HCT116 (cell line): ENCODE results near the gene CMIP. TPM values are rescaled to one million over a fixed set of nuclear protein-coding genes. Genes with fewer than 3 reads are reported as not detected.

Source experiments
- ATAC-seq: fragments of 200-7000 bp; cut with Tn5 transposase; 2 replicates; pipeline ENCODE4 v1.9.1; 2020; ENCODE audit warnings: mild to moderate bottlenecking, moderate library complexity
- BruUV-seq: library from RNA; stranded (reverse); fragments of 400-500 nt; replicated peaks from 2 replicates; lab custom pipeline; 2021; lab: Mats Ljungman, UMichigan
- CTCF ChIA-PET: fragments of 300-600 bp; sonication (Branson Sonifier 250); formaldehyde crosslinking; loops from one replicate; lab custom pipeline; 2021; ENCODE audit warnings: antibody characterized with exemption; lab: Charles Lee
- POLR2A ChIA-PET: fragments of 300-600, 350-600 bp; sonication (Branson Sonifier 250); formaldehyde crosslinking; loops from one replicate; lab custom pipeline; 2021; ENCODE audit warnings: antibody characterized with exemption; lab: Charles Lee
- RAD21 ChIA-PET, 2 experiments: fragments of 300-600 bp; sonication (Branson Sonifier 250); formaldehyde crosslinking; loops; one replicate each; lab custom pipeline; 2023; ENCODE audit warnings: low total read pairs in 2 of 2; ENCODE audit not compliant: uncharacterized antibody in 2 of 2, unreplicated experiment in 2 of 2, low non-redundant PET in 1 of 2; lab: Charles Lee
- DNase-seq: peaks from one replicate; pipeline ENCODE4 v3.0.0-alpha.2; 2010; ENCODE audit warnings: low read depth, low spot score
- H2AFZ ChIP-seq: fragments of 200-600 bp; shearing (Covaris generic), sonication (generic); 2 replicates; pipeline ENCODE4 v1.6.1; 2017; ENCODE audit warnings: low read depth, mixed run types, mixed read lengths, antibody characterized with exemption, low read length; ENCODE audit not compliant: poor library complexity, severe bottlenecking
- H3K27ac ChIP-seq: 2 replicates; pipeline ENCODE4 v1.5.1; 2012; ENCODE audit warnings: low read depth, low read length
- H3K27me3 ChIP-seq: fragments of 200-600 bp; sonication (generic); 2 replicates; pipeline ENCODE4 v1.6.1; 2016; ENCODE audit warnings: mixed run types, low read length, mixed read lengths; ENCODE audit not compliant: insufficient read depth
- H3K36me3 ChIP-seq, 2 experiments: fragments of 200-500 bp in 1 of 2; fragments of 200-600 bp in 1 of 2; sonication (Bioruptor generic) in 1 of 2; sonication (generic) in 1 of 2; 2 replicates each; pipeline versions ENCODE4 v1.5.1 to v1.6.1; 2014 to 2016; ENCODE audit warnings: low read length in 2 of 2, inconsistent platforms in 1 of 2, mixed read lengths in 1 of 2, mixed run types in 1 of 2; ENCODE audit not compliant: insufficient read depth in 2 of 2, control insufficient read depth in 1 of 2
- H3K4me1 ChIP-seq, 2 experiments: fragments of 200-600 bp in 1 of 2; sonication (generic) in 1 of 2; 2 replicates each; pipeline versions ENCODE4 v1.5.1 to v1.6.1; 2012 to 2017; ENCODE audit warnings: low read length in 2 of 2, inconsistent platforms in 1 of 2, mild to moderate bottlenecking in 1 of 2, mixed read lengths in 1 of 2, mixed run types in 1 of 2, moderate library complexity in 1 of 2; ENCODE audit not compliant: insufficient read depth in 2 of 2, control insufficient read depth in 1 of 2
- H3K4me2 ChIP-seq: fragments of 200-600 bp; sonication (generic); 2 replicates; pipeline ENCODE4 v1.6.1; 2017; ENCODE audit warnings: mixed run types, low read length, mixed read lengths
- H3K4me3 ChIP-seq, 2 experiments: fragments of 200-600 bp in 1 of 2; sonication (generic) in 1 of 2; replicated peaks in 1 of 2; 2 replicates each; pipeline ENCODE4 v1.5.1; 2011 to 2016; ENCODE audit warnings: low read length in 2 of 2, control low read depth in 1 of 2, low read depth in 1 of 2, mild to moderate bottlenecking in 1 of 2, mixed read lengths in 1 of 2, mixed run types in 1 of 2
- H3K79me2 ChIP-seq: fragments of 200-600 bp; sonication (generic); 2 replicates; pipeline ENCODE4 v1.6.1; 2017; ENCODE audit warnings: mild to moderate bottlenecking, mixed run types, low read length, moderate library complexity, mixed read lengths; ENCODE audit not compliant: insufficient read depth
- H3K9ac ChIP-seq: fragments of 200-600 bp; sonication (generic); 2 replicates; pipeline ENCODE4 v1.6.1; 2016; ENCODE audit warnings: low read length, mixed read lengths
- H3K9me2 ChIP-seq: fragments of 200-600 bp; sonication (generic), shearing (Covaris generic); 2 replicates; pipeline ENCODE4 v1.6.1; 2017; ENCODE audit warnings: mixed run types, mild to moderate bottlenecking, moderate library complexity; ENCODE audit not compliant: insufficient read depth
- H3K9me3 ChIP-seq, 2 experiments: fragments of 200-500 bp in 1 of 2; fragments of 200-600 bp in 1 of 2; sonication (Bioruptor generic) in 1 of 2; sonication (generic) in 1 of 2; 2 replicates each; pipeline ENCODE4 v1.6.1; 2014 to 2017; ENCODE audit warnings: low read length in 2 of 2, mixed read lengths in 2 of 2, inconsistent platforms in 1 of 2, low read depth in 1 of 2, mild to moderate bottlenecking in 1 of 2, mixed run types in 1 of 2, moderate library complexity in 1 of 2; ENCODE audit not compliant: control insufficient read depth in 1 of 2, insufficient read depth in 1 of 2
- H4K20me1 ChIP-seq: fragments of 200-600 bp; sonication (generic), shearing (Covaris generic); 2 replicates; pipeline ENCODE4 v1.6.1; 2017; ENCODE audit warnings: mixed run types, mild to moderate bottlenecking, moderate library complexity; ENCODE audit not compliant: insufficient read depth
- CBX3 ChIP-seq: IDR thresholded peaks from 2 replicates; pipeline ENCODE4 v1.6.1; 2012; ENCODE audit warnings: low read depth
- CEBPB ChIP-seq: IDR thresholded peaks from 2 replicates; pipeline ENCODE4 v1.6.1; 2012; ENCODE audit warnings: low read depth
- CTCF ChIP-seq, 3 experiments: fragments of 200-600 bp in 1 of 3; sonication (generic) in 1 of 3; IDR thresholded peaks in 2 of 3; conservative IDR thresholded peaks in 1 of 3; 2 replicates each; pipeline ENCODE4 v1.5.1; 2012 to 2017; ENCODE audit warnings: low read depth in 2 of 3, low read length in 2 of 3, antibody characterized with exemption in 1 of 3, borderline replicate concordance in 1 of 3, control low read depth in 1 of 3, mild to moderate bottlenecking in 1 of 3, mixed read lengths in 1 of 3, mixed run types in 1 of 3, moderate library complexity in 1 of 3; ENCODE audit not compliant: insufficient read depth in 1 of 3
- ELF1 ChIP-seq: IDR thresholded peaks from 2 replicates; pipeline ENCODE4 v1.6.1; 2012; ENCODE audit warnings: low read depth, borderline replicate concordance
- EZH2 ChIP-seq: fragments of 200-600 bp; sonication (generic); IDR thresholded peaks from 2 replicates; pipeline ENCODE4 v1.6.1; 2017; ENCODE audit warnings: antibody characterized with exemption, mixed run types
- EZH2phosphoT487 ChIP-seq: fragments of 200-600 bp; IDR thresholded peaks from 2 replicates; pipeline ENCODE4 v1.6.1; 2018; ENCODE audit warnings: antibody characterized with exemption, borderline replicate concordance
- FOSL1 ChIP-seq: IDR thresholded peaks from 2 replicates; pipeline ENCODE4 v1.6.1; 2012; ENCODE audit warnings: low read depth
- POLR2A ChIP-seq: IDR thresholded peaks from 2 replicates; pipeline ENCODE4 v1.7.0; 2011; ENCODE audit warnings: borderline replicate concordance; ENCODE audit not compliant: insufficient read depth, insufficient read length; ENCODE audit errors: extremely low read depth
- POLR2AphosphoS5 ChIP-seq: IDR thresholded peaks from 2 replicates; pipeline ENCODE4 v1.6.1; 2011; ENCODE audit warnings: mild to moderate bottlenecking, low read depth, low read length, moderate library complexity
- RAD21 ChIP-seq: IDR thresholded peaks from 2 replicates; pipeline ENCODE4 v1.6.1; 2012; ENCODE audit warnings: low read depth, mild to moderate bottlenecking
- SP1 ChIP-seq: IDR thresholded peaks from 2 replicates; pipeline ENCODE4 v1.6.1; 2012; ENCODE audit warnings: low read depth
- TCF7L2 ChIP-seq: IDR thresholded peaks from 2 replicates; pipeline ENCODE4 v1.7.0; 2011; ENCODE audit warnings: borderline replicate concordance, inconsistent platforms; ENCODE audit not compliant: insufficient read depth, insufficient read length; ENCODE audit errors: extremely low read depth
- YY1 ChIP-seq: IDR thresholded peaks from 2 replicates; pipeline ENCODE4 v1.6.1; 2011; ENCODE audit warnings: low read length, low read depth, moderate library complexity, mild to moderate bottlenecking; ENCODE audit not compliant: insufficient replicate concordance; ENCODE audit errors: extremely low read depth
- ZFX ChIP-seq: fragments of 450-650 bp; IDR thresholded peaks from 2 replicates; pipeline ENCODE4 v1.6.1; 2017
- ZNF274 ChIP-seq: fragments of 200-500 bp; sonication (Bioruptor generic); IDR thresholded peaks from 2 replicates; pipeline ENCODE4 v1.6.1; 2014; ENCODE audit warnings: mild to moderate bottlenecking, low read depth, low read length, inconsistent platforms
- intact Hi-C: fragments of 100-400 bp; cut with micrococcal nuclease; formaldehyde crosslinking; loops from 2 replicates; pipeline ENCODE4 v1.10.0; 2022
- total RNA-seq: library from RNA; stranded (reverse); gene quantifications from one replicate; pipeline ENCODE4 v1.2.1, GENCODE V29; 2021; ENCODE audit not compliant: unreplicated experiment
- TF ChIP-seq, protein P1 (sequence below): IDR thresholded peaks from 2 replicates; pipeline ENCODE4 v1.6.1; 2012

CMIP gene
- total RNA-seq, 1 experiment from 2014 or later, result 64.6 TPM

- no peaks in the 10 kb centered on the region for H4K20me1 ChIP-seq
- H3K9me3 ChIP-seq, result no peaks in the 10 kb centered on the region
- DNase-seq (no peak), ATAC-seq (no peak)
- peaks cover 3% of the 10 kb centered on the region; the same call in 1 of the 2 replicates for H3K79me2 ChIP-seq
- intact Hi-C loops, result no loop called here
- H3K36me3 ChIP-seq, result peaks cover 3 to 46% of the 10 kb centered on the region in 2 experiments
- H3K4me2 ChIP-seq, result no peak overlapping the region
- H3K27ac ChIP-seq, result no peak overlapping the region
- BruUV-seq, result no TSS peak
- H3K9ac ChIP-seq, result no peak overlapping the region
- no peaks in the 10 kb centered on the region for H3K27me3 ChIP-seq
- H3K4me1 ChIP-seq, result peaks cover 0 to 24% of the 10 kb centered on the region in 2 experiments; a peak in 2 of 4 replicates
- RAD21 ChIA-PET, result no interaction called here
- no peak overlapping the region for H3K4me3 ChIP-seq
- CTCF ChIA-PET, result no interaction called here
- TF ChIP-seq ZNF274, result no peak
- no peak for TF ChIP-seq CTCF (IDR thresholded peaks at IDR 0.05 in 2 of 3, conservative IDR thresholded peaks at IDR 0.05 in 1 of 3; ENCODE audit: borderline replicate concordance in 1 of 3, insufficient read depth in 1 of 3, low read depth in 2 of 3, low read length in 2 of 3)
- TF ChIP-seq POLR2A, result no peak
- no peak for TF ChIP-seq TCF7L2
- TF ChIP-seq EZH2, result no peak
- no peak for TF ChIP-seq POLR2AphosphoS5
- TF ChIP-seq EZH2phosphoT487, result no peak
- TF ChIP-seq CBX3, result no peak
- POLR2A ChIA-PET, result no interaction called here
- H2AFZ ChIP-seq, result no peak overlapping the region
- H3K9me2 ChIP-seq, result no peaks in the 10 kb centered on the region
Measured at GRCh38 chr16:81657781-81658180, 213.2 kb downstream of the CMIP start.

DNA sequence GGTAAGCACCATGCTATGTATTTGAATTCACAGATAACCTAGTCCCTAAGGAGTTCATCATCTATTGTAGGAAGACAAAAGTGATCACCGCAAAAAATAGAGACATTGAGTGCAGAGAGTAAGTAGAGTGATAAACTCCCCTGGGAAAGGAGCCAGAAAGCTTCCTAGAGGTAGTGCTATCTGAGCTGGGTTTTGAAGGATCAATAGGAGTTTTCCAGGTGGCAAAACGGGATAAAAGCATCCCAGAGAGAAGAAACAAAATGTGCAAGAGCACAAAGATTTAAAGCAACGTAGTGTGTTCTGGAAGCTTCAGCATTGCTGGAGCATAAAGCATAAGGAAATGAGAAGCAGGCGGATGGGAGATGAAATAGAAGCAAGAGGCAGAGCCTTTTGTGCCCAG is 213.8 kb downstream of the CMIP start:
- intact Hi-C loops, result no loop called here
- Histone ChIP-seq H3K79me2 (peaks cover 3% of the 10 kb centered on the region; the same call in 1 of the 2 replicates), H3K36me3 (peaks cover 3 to 40% of the 10 kb centered on the region in 2 experiments), H3K4me2 (no peak overlapping the region), H3K4me1 (peaks cover 0 to 21% of the 10 kb centered on the region in 2 experiments; a peak in 2 of 4 replicates), H3K27ac (no peak overlapping the region), H3K9me2 (no peaks in the 10 kb centered on the region), H2AFZ (no peak overlapping the region), H4K20me1 (no peaks in the 10 kb centered on the region), H3K9ac (no peak overlapping the region), H3K4me3 (no peak overlapping the region), H3K9me3 (no peaks in the 10 kb centered on the region), H3K27me3 (no peaks in the 10 kb centered on the region)
- BruUV-seq, result no TSS peak
- DNase-seq (no peak), ATAC-seq (no peak)
- CTCF ChIA-PET, result no interaction called here
- RAD21 ChIA-PET, result no interaction called here
- POLR2A ChIA-PET, result no interaction called here
- no peak for TF ChIP-seq CEBPB
- no peak for TF ChIP-seq RAD21
- no peak for TF ChIP-seq CTCF (IDR thresholded peaks at IDR 0.05 in 2 of 3, conservative IDR thresholded peaks at IDR 0.05 in 1 of 3; ENCODE audit: borderline replicate concordance in 1 of 3, insufficient read depth in 1 of 3, low read depth in 2 of 3, low read length in 2 of 3)
- TF ChIP-seq, protein P1, sequence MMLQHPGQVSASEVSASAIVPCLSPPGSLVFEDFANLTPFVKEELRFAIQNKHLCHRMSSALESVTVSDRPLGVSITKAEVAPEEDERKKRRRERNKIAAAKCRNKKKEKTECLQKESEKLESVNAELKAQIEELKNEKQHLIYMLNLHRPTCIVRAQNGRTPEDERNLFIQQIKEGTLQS, result no peak
- no peak for TF ChIP-seq ELF1
- TF ChIP-seq TCF7L2, result no peak
- TF ChIP-seq YY1, result no peak
- no peak for TF ChIP-seq ZFX
- no peak for TF ChIP-seq SP1
- no peak for TF ChIP-seq CBX3
- no peak for TF ChIP-seq FOSL1
